SK-N-SH (cell line): ENCODE data around the gene STXBP6. TPM values are rescaled to one million over a fixed set of nuclear protein-coding genes. Genes with fewer than 3 reads are reported as not detected.
"Not testable (repeated sequence)": the region's sequence is repeated elsewhere in the genome, so short reads cannot be mapped to it uniquely, and the experiment has no call there.

Experiments
- CTCF ChIA-PET: fragments of 300-600, 350-600 bp; formaldehyde crosslinking; extraction: SDS; loops from one replicate; lab custom pipeline; 2021; lab: Yijun Ruan, JAX
- POLR2A ChIA-PET: fragments of 350-600 bp; sonication (Branson Sonifier 250); formaldehyde crosslinking; extraction: SDS; loops from one replicate; lab custom pipeline; 2020; ENCODE audit warnings: antibody characterized with exemption, inconsistent platforms; lab: Yijun Ruan, JAX
- DNase-seq: peaks from one replicate; pipeline ENCODE4 v3.0.0; 2012
- H2AFZ ChIP-seq: fragments of 200-600 bp; sonication (generic); 2 replicates; pipeline ENCODE4 v1.8.1; 2016; ENCODE audit warnings: antibody characterized with exemption, mild to moderate bottlenecking, low read depth
- H3F3A ChIP-seq: fragments of 200-600 bp; sonication (generic); replicated peaks from 2 replicates; pipeline ENCODE3; 2016; ENCODE audit warnings: antibody characterized with exemption, mild to moderate bottlenecking; ENCODE audit not compliant: insufficient read depth
- H3K27ac ChIP-seq, 2 experiments: fragments of 200-500 bp in 1 of 2; fragments of 200-600 bp in 1 of 2; sonication (Bioruptor generic) in 1 of 2; sonication (generic), shearing (Covaris generic) in 1 of 2; 2 replicates each; pipeline versions ENCODE4 v1.5.1 to v1.6.1; 2014 to 2016; ENCODE audit warnings: low read depth in 2 of 2, inconsistent platforms in 1 of 2, low read length in 1 of 2, mild to moderate bottlenecking in 1 of 2, mixed read lengths in 1 of 2
- H3K27me3 ChIP-seq: fragments of 200-600 bp; sonication (generic), shearing (Covaris generic); 2 replicates; pipeline ENCODE4 v1.6.1; 2016; ENCODE audit warnings: mixed run types; ENCODE audit not compliant: insufficient read depth
- H3K36me3 ChIP-seq, 2 experiments: fragments of 200-500 bp in 1 of 2; fragments of 200-600 bp in 1 of 2; sonication (Bioruptor generic) in 1 of 2; sonication (generic) in 1 of 2; replicated peaks in 1 of 2; 2 replicates each; pipeline versions ENCODE3 to v1.5.1; 2014 to 2016; ENCODE audit warnings: low read length in 1 of 2, mild to moderate bottlenecking in 1 of 2; ENCODE audit not compliant: insufficient read depth in 2 of 2, control insufficient read depth in 1 of 2
- H3K4me1 ChIP-seq, 2 experiments: fragments of 200-500 bp in 1 of 2; fragments of 200-600 bp in 1 of 2; sonication (Bioruptor generic) in 1 of 2; sonication (generic), shearing (Covaris generic) in 1 of 2; 2 replicates each; pipeline versions ENCODE4 v1.5.1 to v1.6.1; 2014 to 2016; ENCODE audit warnings: low read depth in 1 of 2, low read length in 1 of 2, mixed run types in 1 of 2; ENCODE audit not compliant: insufficient read depth in 2 of 2, control insufficient read depth in 1 of 2
- H3K4me2 ChIP-seq: fragments of 200-600 bp; sonication (generic), shearing (Covaris generic); 2 replicates; pipeline ENCODE4 v1.6.1; 2017; ENCODE audit warnings: mixed run types
- H3K4me3 ChIP-seq, 2 experiments: fragments of 200-500 bp in 1 of 2; fragments of 200-600 bp in 1 of 2; sonication (Bioruptor generic) in 1 of 2; sonication (generic), shearing (Covaris generic) in 1 of 2; 2 replicates each; pipeline versions ENCODE4 v1.5.1 to v1.8.1; 2014 to 2016; ENCODE audit warnings: low read depth in 2 of 2, inconsistent platforms in 1 of 2, low read length in 1 of 2, mild to moderate bottlenecking in 1 of 2, mixed read lengths in 1 of 2, moderate library complexity in 1 of 2
- H3K79me2 ChIP-seq: fragments of 200-600 bp; sonication (generic); 2 replicates; pipeline ENCODE4 v1.8.1; 2017; ENCODE audit warnings: mild to moderate bottlenecking; ENCODE audit not compliant: insufficient read depth
- H3K9ac ChIP-seq: fragments of 200-600 bp; sonication (generic); 2 replicates; pipeline ENCODE4 v1.6.1; 2017; ENCODE audit warnings: mixed run types
- H3K9me2 ChIP-seq: fragments of 200-600 bp; sonication (generic); 2 replicates; pipeline ENCODE4 v1.6.1; 2017; ENCODE audit warnings: mixed run types
- H3K9me3 ChIP-seq: fragments of 200-600 bp; sonication (generic); 2 replicates; pipeline ENCODE4 v1.6.1; 2017; ENCODE audit warnings: mixed run types, mild to moderate bottlenecking, moderate library complexity
- H4K20me1 ChIP-seq: fragments of 200-600 bp; sonication (generic); 2 replicates; pipeline ENCODE4 v1.6.1; 2017; ENCODE audit warnings: mild to moderate bottlenecking, mixed run types; ENCODE audit not compliant: insufficient read depth
- ELF1 ChIP-seq: IDR thresholded peaks from 2 replicates; pipeline ENCODE4 v1.4.0; 2012
- EZH2phosphoT487 ChIP-seq: fragments of 200-600 bp; sonication (generic); IDR thresholded peaks from 2 replicates; pipeline ENCODE4 v1.6.1; 2017; ENCODE audit warnings: low read depth, mixed run types, mild to moderate bottlenecking, antibody characterized with exemption, moderate library complexity, borderline replicate concordance
- FOSL2 ChIP-seq: IDR thresholded peaks from 2 replicates; pipeline ENCODE4 v1.4.0; 2012; ENCODE audit warnings: low read depth, mild to moderate bottlenecking, moderate library complexity, borderline replicate concordance
- FOXJ3 ChIP-seq: sonication (generic); formaldehyde crosslinking; IDR thresholded peaks from 2 replicates; pipeline ENCODE4 v1.5.1; 2020; ENCODE audit warnings: mild to moderate bottlenecking, missing genetic modification reagents
- FOXM1 ChIP-seq: IDR thresholded peaks from 2 replicates; pipeline ENCODE4 v1.4.0; 2012; ENCODE audit warnings: low read depth, mild to moderate bottlenecking
- GATA2 ChIP-seq: sonication (generic); formaldehyde crosslinking; IDR thresholded peaks from 2 replicates; pipeline ENCODE4 v1.5.0; 2020; ENCODE audit warnings: mild to moderate bottlenecking, missing genetic modification reagents
- JUND ChIP-seq: IDR thresholded peaks from 2 replicates; pipeline ENCODE4 v1.4.0; 2012
- MEF2A ChIP-seq: IDR thresholded peaks from 2 replicates; pipeline ENCODE4 v1.4.0; 2012; ENCODE audit warnings: low read depth, borderline replicate concordance
- RAD21 ChIP-seq: IDR thresholded peaks from 2 replicates; pipeline ENCODE4 v1.6.1; 2012; ENCODE audit warnings: mild to moderate bottlenecking, low read length
- RCOR1 ChIP-seq: fragments of 150-350 bp; IDR thresholded peaks from 2 replicates; pipeline ENCODE4 v1.6.1; 2017; ENCODE audit warnings: antibody characterized with exemption, low read length
- SIN3A ChIP-seq: IDR thresholded peaks from 2 replicates; pipeline ENCODE4 v1.6.1; 2012; ENCODE audit warnings: low read depth, mild to moderate bottlenecking, low read length, moderate library complexity, borderline replicate concordance
- SMC3 ChIP-seq: IDR thresholded peaks from 2 replicates; pipeline ENCODE4 v1.6.1; 2012; ENCODE audit warnings: low read depth, low read length, improper control_type of control experiment
- YY1 ChIP-seq: IDR thresholded peaks from 2 replicates; pipeline ENCODE4 v1.4.0; 2012; ENCODE audit warnings: low read depth, mild to moderate bottlenecking
- WGBS: methylation state at CpG from one replicate; pipeline ENCODE4 v1.1.6; 2017; ENCODE audit warnings: low lambda C conversion rate; 5-methylcytosine and 5-hydroxymethylcytosine counted together
- polyA plus RNA-seq, 3 experiments: library from polyadenylated mRNA; depleted of rRNA; stranded (reverse); fragments of >200 nt; gene quantifications; 2 replicates each; pipeline ENCODE4 v1.2.3, GENCODE V29; 2012
- TF ChIP-seq, protein P1 (sequence below): IDR thresholded peaks from 2 replicates; pipeline ENCODE4 v1.4.0; 2012; ENCODE audit warnings: low read depth, borderline replicate concordance
- TF ChIP-seq, protein P2 (sequence below): IDR thresholded peaks from 2 replicates; pipeline ENCODE4 v1.4.0; 2012; ENCODE audit warnings: low read depth
- TF ChIP-seq, protein P3 (sequence below): IDR thresholded peaks from 2 replicates; pipeline ENCODE4; 2012
- TF ChIP-seq, protein P4 (sequence below): IDR thresholded peaks from 2 replicates; pipeline ENCODE4 v1.4.0; 2012; ENCODE audit warnings: low read depth, borderline replicate concordance

STXBP6 gene
- polyA plus RNA-seq, 1 of the 3 experiments (the other 2 are of a cell fraction), result 0.16 TPM

DNA sequence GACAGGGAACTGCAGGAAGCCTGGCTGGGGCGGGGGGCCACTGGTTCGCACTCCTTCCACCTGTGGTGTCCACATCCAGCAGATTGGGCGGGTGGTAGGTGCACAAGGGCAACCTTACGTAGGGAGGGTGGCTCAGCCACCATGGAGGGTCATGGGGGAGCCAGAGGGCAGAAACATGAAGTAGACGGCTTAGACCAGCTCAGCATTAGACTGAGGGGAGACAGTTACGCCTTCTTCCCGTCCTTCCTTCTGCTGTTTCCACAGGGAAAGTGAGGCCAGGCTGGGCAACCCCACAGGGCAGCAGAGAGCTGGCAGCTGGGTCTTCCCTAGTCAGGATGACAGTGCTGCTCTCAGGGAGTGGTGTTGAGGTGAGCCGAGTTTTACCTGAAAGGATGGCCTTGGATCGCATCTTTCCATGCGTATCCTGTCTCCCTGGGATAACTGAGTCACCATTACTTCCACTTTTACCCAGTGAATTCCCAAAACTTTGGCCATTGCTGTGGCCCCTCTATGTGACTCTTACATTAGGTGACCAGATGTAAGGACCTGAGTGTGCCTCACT is 245.9 kb downstream of the STXBP6 start:
- H2AFZ ChIP-seq, result no peak overlapping the region
- POLR2A ChIA-PET, result no interaction called here

DNA sequence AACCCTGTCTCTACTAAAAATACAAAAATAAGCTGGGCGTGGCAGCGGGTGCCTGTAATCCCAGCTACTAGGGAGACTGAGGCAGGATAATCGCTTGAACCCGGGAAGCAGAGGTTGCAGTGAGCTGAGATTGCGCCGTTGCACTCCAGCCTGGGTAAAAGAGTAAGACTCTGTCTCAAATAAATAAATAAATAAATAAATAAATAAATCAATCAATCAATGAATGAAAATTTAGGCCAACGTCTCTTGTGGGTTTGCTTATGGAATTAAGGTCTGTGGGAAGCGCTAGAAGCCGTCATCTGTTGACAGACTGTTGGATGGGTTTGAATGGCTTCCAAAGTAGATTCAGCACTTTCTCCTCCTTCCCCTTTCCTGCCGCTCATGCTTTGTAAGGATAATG is 246.5 kb downstream of the STXBP6 start:
- H3K27ac ChIP-seq, H3K9ac ChIP-seq, CTCF ChIA-PET, H3K79me2 ChIP-seq, DNase-seq, H3K9me2 ChIP-seq, H3K36me3 ChIP-seq, H3K4me2 ChIP-seq, H3K4me1 ChIP-seq, H3K4me3 ChIP-seq, H2AFZ ChIP-seq, POLR2A ChIA-PET, H4K20me1 ChIP-seq, H3F3A ChIP-seq, H3K9me3 ChIP-seq: not testable (repeated sequence)
- 20% methylated on average over 10 of the region's 10 CpGs for WGBS
- H3K27me3 ChIP-seq, result peaks cover 39% of the 10 kb centered on the region

More for the DNA sequence above, 245.9 kb downstream of the STXBP6 start:
- Histone ChIP-seq H4K20me1 (no peaks in the 10 kb centered on the region), H3K9me2 (no peaks in the 10 kb centered on the region), H3K9me3 (no peaks in the 10 kb centered on the region), H3K27ac (no peak overlapping the region), H3K36me3 (no peaks in the 10 kb centered on the region), H3K27me3 (peaks cover 39% of the 10 kb centered on the region), H3F3A (no peaks in the 10 kb centered on the region), H3K4me3 (no peak overlapping the region), H3K4me1 (no peaks in the 10 kb centered on the region), H3K9ac (no peak overlapping the region), H3K79me2 (no peaks in the 10 kb centered on the region), H3K4me2 (no peak overlapping the region)
- 5% methylated on average over 9 of the region's 10 CpGs for WGBS
- TF ChIP-seq, protein P1, sequence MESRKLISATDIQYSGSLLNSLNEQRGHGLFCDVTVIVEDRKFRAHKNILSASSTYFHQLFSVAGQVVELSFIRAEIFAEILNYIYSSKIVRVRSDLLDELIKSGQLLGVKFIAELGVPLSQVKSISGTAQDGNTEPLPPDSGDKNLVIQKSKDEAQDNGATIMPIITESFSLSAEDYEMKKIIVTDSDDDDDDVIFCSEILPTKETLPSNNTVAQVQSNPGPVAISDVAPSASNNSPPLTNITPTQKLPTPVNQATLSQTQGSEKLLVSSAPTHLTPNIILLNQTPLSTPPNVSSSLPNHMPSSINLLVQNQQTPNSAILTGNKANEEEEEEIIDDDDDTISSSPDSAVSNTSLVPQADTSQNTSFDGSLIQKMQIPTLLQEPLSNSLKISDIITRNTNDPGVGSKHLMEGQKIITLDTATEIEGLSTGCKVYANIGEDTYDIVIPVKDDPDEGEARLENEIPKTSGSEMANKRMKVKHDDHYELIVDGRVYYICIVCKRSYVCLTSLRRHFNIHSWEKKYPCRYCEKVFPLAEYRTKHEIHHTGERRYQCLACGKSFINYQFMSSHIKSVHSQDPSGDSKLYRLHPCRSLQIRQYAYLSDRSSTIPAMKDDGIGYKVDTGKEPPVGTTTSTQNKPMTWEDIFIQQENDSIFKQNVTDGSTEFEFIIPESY, result no peak
- no peak for TF ChIP-seq RCOR1
- DNase-seq, result no peak
- CTCF ChIA-PET, result no interaction called here

DNA sequence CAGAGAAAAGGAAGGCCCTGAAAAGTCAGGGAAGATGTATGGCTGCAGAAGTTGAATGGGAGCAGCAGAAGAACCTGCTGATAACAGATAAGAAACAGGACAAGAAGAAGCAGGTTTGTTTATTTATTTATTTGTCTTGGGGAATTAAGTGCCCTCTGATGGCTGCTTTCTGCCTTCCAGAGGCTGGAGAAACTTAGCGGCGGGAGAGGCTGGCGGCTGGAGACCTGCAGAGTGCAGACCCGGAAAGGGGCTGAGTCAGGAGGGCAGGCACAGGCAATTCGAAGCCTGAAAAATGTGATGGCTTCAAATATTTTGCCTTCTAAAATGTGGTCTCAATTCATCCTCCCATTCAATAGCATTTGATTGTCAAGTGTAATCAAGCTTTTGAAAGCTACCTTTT is 247.7 kb downstream of the STXBP6 start:
- Histone ChIP-seq H3K9me2 (no peaks in the 10 kb centered on the region), H3K9me3 (no peaks in the 10 kb centered on the region), H3K27ac (no peak overlapping the region), H3K9ac (no peak overlapping the region), H3K4me2 (no peak overlapping the region), H2AFZ (no peak overlapping the region), H3K4me1 (no peaks in the 10 kb centered on the region), H4K20me1 (no peaks in the 10 kb centered on the region), H3K36me3 (no peaks in the 10 kb centered on the region), H3F3A (no peaks in the 10 kb centered on the region), H3K27me3 (peaks cover 34% of the 10 kb centered on the region), H3K4me3 (no peak overlapping the region), H3K79me2 (no peaks in the 10 kb centered on the region)
- no peak for DNase-seq
- CTCF ChIA-PET, result interaction anchor here (0.7 kb wide), 1 partner anchor 11 kb away, joined by 3 read pairs; no protein-coding TSS in a partner anchor
- WGBS, result 11% methylated on average over 5 of the region's 5 CpGs
- POLR2A ChIA-PET, result no interaction called here
- no peak for TF ChIP-seq SIN3A
- no peak for TF ChIP-seq SMC3
- no peak for TF ChIP-seq MEF2A
- no peak for TF ChIP-seq RAD21
- no peak for TF ChIP-seq ELF1
- TF ChIP-seq FOXJ3 (CRISPR knock-in tag), result no peak
- no peak for TF ChIP-seq JUND
- no peak for TF ChIP-seq YY1
- no peak for TF ChIP-seq GATA2 (CRISPR knock-in tag)
- TF ChIP-seq EZH2phosphoT487, result no peak
- TF ChIP-seq, protein P2, sequence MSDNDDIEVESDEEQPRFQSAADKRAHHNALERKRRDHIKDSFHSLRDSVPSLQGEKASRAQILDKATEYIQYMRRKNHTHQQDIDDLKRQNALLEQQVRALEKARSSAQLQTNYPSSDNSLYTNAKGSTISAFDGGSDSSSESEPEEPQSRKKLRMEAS, result no peak
- no peak for TF ChIP-seq FOXM1
- TF ChIP-seq, protein P3, sequence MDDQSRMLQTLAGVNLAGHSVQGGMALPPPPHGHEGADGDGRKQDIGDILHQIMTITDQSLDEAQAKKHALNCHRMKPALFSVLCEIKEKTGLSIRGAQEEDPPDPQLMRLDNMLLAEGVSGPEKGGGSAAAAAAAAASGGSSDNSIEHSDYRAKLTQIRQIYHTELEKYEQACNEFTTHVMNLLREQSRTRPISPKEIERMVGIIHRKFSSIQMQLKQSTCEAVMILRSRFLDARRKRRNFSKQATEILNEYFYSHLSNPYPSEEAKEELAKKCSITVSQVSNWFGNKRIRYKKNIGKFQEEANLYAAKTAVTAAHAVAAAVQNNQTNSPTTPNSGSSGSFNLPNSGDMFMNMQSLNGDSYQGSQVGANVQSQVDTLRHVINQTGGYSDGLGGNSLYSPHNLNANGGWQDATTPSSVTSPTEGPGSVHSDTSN, result no peak
- no peak for TF ChIP-seq FOSL2
- TF ChIP-seq, protein P4, sequence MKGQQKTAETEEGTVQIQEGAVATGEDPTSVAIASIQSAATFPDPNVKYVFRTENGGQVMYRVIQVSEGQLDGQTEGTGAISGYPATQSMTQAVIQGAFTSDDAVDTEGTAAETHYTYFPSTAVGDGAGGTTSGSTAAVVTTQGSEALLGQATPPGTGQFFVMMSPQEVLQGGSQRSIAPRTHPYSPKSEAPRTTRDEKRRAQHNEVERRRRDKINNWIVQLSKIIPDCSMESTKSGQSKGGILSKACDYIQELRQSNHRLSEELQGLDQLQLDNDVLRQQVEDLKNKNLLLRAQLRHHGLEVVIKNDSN, result no peak
